Testis (tissue), 2 donors: ENCODE data around the gene KIF1A.

Source experiments
- CTCF ChIP-seq, 3 experiments: fragments of 450-650 bp in 2 of 3; fragments of 200-600 bp in 1 of 3; sonication (generic) in 1 of 3; IDR thresholded peaks; one replicate each; pipeline ENCODE4 v1.5.1; 2016 to 2019; ENCODE audit warnings: antibody characterized with exemption in 3 of 3, mild to moderate bottlenecking in 2 of 3, moderate library complexity in 1 of 3
- POLR2A ChIP-seq: fragments of 450-650 bp; IDR thresholded peaks from one replicate; pipeline ENCODE4 v1.6.1; 2017; ENCODE audit warnings: antibody characterized with exemption, mild to moderate bottlenecking, moderate library complexity

GRCh38 chr2:240797914-240798313 lies 22.1 kb downstream of the KIF1A start:
- TF ChIP-seq CTCF (IDR thresholded peaks at IDR 0.05) (no peak), POLR2A (no peak)
